C4-2B (cell line): Measurements from ENCODE around the gene CATSPER3.

Experiments
- H3K27ac ChIP-seq: fragments of 450-650 bp; 2 replicates; pipeline ENCODE4 v1.5.1; 2017
- CTCF ChIP-seq: fragments of 450-650 bp; conservative IDR thresholded peaks from 2 replicates; pipeline ENCODE4 v1.5.1; 2017; ENCODE audit warnings: mild to moderate bottlenecking
- ZFX ChIP-seq: fragments of 450-650 bp; IDR thresholded peaks from 2 replicates; pipeline ENCODE4 v1.6.1; 2017

Gene CATSPER3

GRCh38 chr5:135060021-135060420 is 92.3 kb downstream of the CATSPER3 start:
- no peak overlapping the region for H3K27ac ChIP-seq
- TF ChIP-seq ZFX, result no peak
- no peak for TF ChIP-seq CTCF

GRCh38 chr5:135061001-135061400 is 93.3 kb downstream of the CATSPER3 start:
- no peak for TF ChIP-seq CTCF
- TF ChIP-seq ZFX, result no peak
- no peak overlapping the region for H3K27ac ChIP-seq
